GM12878 (cell line): ENCODE results near the gene SLC7A1. TPM values are rescaled to one million over a fixed set of nuclear protein-coding genes. Genes with fewer than 3 reads are reported as not detected.

Source experiments
- ATAC-seq: fragments of 200-7000 bp; cut with Tn5 transposase; 3 replicates; pipeline ENCODE4 v1.9.1; 2020; ENCODE audit warnings: mild to moderate bottlenecking, moderate library complexity
- BruUV-seq: library from RNA; stranded (reverse); fragments of 400-500 nt; replicated peaks from 2 replicates; lab custom pipeline; 2021; lab: Mats Ljungman, UMichigan
- CTCF ChIA-PET: fragments of 300-600 bp; sonication (Branson Sonifier 250); formaldehyde crosslinking; extraction: SDS; loops from one replicate; lab custom pipeline; 2021; ENCODE audit warnings: inconsistent platforms; lab: Yijun Ruan, JAX
- POLR2A ChIA-PET: fragments of 350-600 bp; formaldehyde crosslinking; extraction: SDS; loops from one replicate; lab custom pipeline; 2021; ENCODE audit warnings: inconsistent platforms; lab: Charles Lee
- RAD21 ChIA-PET: fragments of 300-600 bp; sonication (Branson Sonifier 250); formaldehyde crosslinking; loops from one replicate; lab custom pipeline; 2023; ENCODE audit warnings: antibody characterized with exemption; ENCODE audit not compliant: unreplicated experiment; lab: Charles Lee
- SMC1A ChIA-PET: fragments of 300-600 bp; sonication (Branson Sonifier 250); formaldehyde crosslinking; loops from one replicate; lab custom pipeline; 2023; ENCODE audit not compliant: unreplicated experiment, uncharacterized antibody; lab: Charles Lee
- DNase-seq: peaks from one replicate; pipeline ENCODE4 v3.0.0-alpha.2; 2011; ENCODE audit warnings: low read depth, low spot score
- FAIRE-seq: peaks from 3 replicates; lab custom pipeline; 2011; peaks lifted over from hg19 to GRCh38; lab: Jason Lieb, UNC
- H2AFZ ChIP-seq: 2 replicates; pipeline ENCODE4 v1.6.0; 2011; ENCODE audit warnings: low read depth, low read length, control low read depth; ENCODE audit not compliant: control insufficient read depth
- H3K27ac ChIP-seq: 2 replicates; pipeline ENCODE4 v1.5.1; 2011; ENCODE audit warnings: control low read depth; ENCODE audit not compliant: control insufficient read depth, insufficient read depth
- H3K27me3 ChIP-seq, 2 experiments: replicated peaks in 1 of 2; 2 replicates each; pipeline versions ENCODE4 v1.6.0 to v1.6.1; 2011; ENCODE audit warnings: low read length in 1 of 2; ENCODE audit not compliant: control insufficient read depth in 2 of 2, insufficient read depth in 2 of 2
- H3K36me3 ChIP-seq, 2 experiments: 2 replicates each; pipeline ENCODE4 v1.5.1; 2011; ENCODE audit warnings: low read length in 1 of 2; ENCODE audit not compliant: control insufficient read depth in 2 of 2, insufficient read depth in 2 of 2
- H3K4me1 ChIP-seq: 2 replicates; pipeline ENCODE4 v1.6.1; 2011; ENCODE audit warnings: mild to moderate bottlenecking, low read length, moderate library complexity, mixed read lengths; ENCODE audit not compliant: control insufficient read depth, insufficient read depth
- H3K4me2 ChIP-seq: 2 replicates; pipeline ENCODE4 v1.6.0; 2011; ENCODE audit warnings: control low read depth; ENCODE audit not compliant: control insufficient read depth, insufficient read depth
- H3K4me3 ChIP-seq: fragments of 200-600 bp; sonication (generic); 2 replicates; pipeline ENCODE4 v1.5.1; 2016
- H3K79me2 ChIP-seq: 2 replicates; pipeline ENCODE4 v1.6.0; 2011; ENCODE audit warnings: low read length; ENCODE audit not compliant: control insufficient read depth, insufficient read depth
- H3K9ac ChIP-seq: 2 replicates; pipeline ENCODE4 v1.8.0; 2011; ENCODE audit warnings: low read length, control low read depth, mixed read lengths; ENCODE audit not compliant: control insufficient read depth, insufficient read depth
- H3K9me3 ChIP-seq: replicated peaks from 3 replicates; pipeline ENCODE4 v1.5.1; 2011; ENCODE audit warnings: mild to moderate bottlenecking, low read length; ENCODE audit not compliant: control insufficient read depth, insufficient read depth
- H4K20me1 ChIP-seq: 2 replicates; pipeline ENCODE4 v1.6.0; 2011; ENCODE audit not compliant: control insufficient read depth, insufficient read depth
- BMI1 ChIP-seq: fragments of 450-650 bp; IDR thresholded peaks from 2 replicates; pipeline ENCODE4 v1.6.1; 2016; ENCODE audit warnings: mild to moderate bottlenecking, moderate library complexity, borderline replicate concordance
- CHD4 ChIP-seq: fragments of 200-600 bp; sonication (generic); IDR thresholded peaks from 2 replicates; pipeline ENCODE4 v1.6.1; 2016; ENCODE audit warnings: mild to moderate bottlenecking
- ETV6 ChIP-seq, 2 experiments: fragments of 450-650 bp in 1 of 2; IDR thresholded peaks in 1 of 2; conservative IDR thresholded peaks in 1 of 2; 2 replicates each; pipeline ENCODE4 v1.6.1; 2014; ENCODE audit warnings: antibody characterized with exemption in 1 of 2, borderline replicate concordance in 1 of 2, low read depth in 1 of 2, mild to moderate bottlenecking in 1 of 2, moderate library complexity in 1 of 2
- EZH2 ChIP-seq: IDR thresholded peaks from 2 replicates; pipeline ENCODE4 v1.6.1; 2012; ENCODE audit warnings: low read depth, mild to moderate bottlenecking, control low read depth, inconsistent platforms, low read length, borderline replicate concordance; ENCODE audit not compliant: control insufficient read depth
- HDGF ChIP-seq: fragments of 450-650 bp; IDR thresholded peaks from 2 replicates; pipeline ENCODE4 v1.6.1; 2016; ENCODE audit warnings: antibody characterized with exemption
- KAT2A ChIP-seq: conservative IDR thresholded peaks from 2 replicates; pipeline ENCODE4 v1.6.1; 2011; ENCODE audit warnings: low read depth, low read length; ENCODE audit not compliant: control insufficient read depth
- KDM1A ChIP-seq: fragments of 200-600 bp; sonication (generic); IDR thresholded peaks from 2 replicates; pipeline ENCODE4 v1.6.1; 2016; ENCODE audit warnings: borderline replicate concordance
- NR2C1 ChIP-seq: fragments of 450-650 bp; IDR thresholded peaks from 2 replicates; pipeline ENCODE4 v1.6.1; 2017; ENCODE audit warnings: antibody characterized with exemption, mild to moderate bottlenecking, moderate library complexity
- RB1 ChIP-seq: fragments of 450-650 bp; formaldehyde crosslinking; IDR thresholded peaks from 2 replicates; pipeline ENCODE4 v1.6.1; 2017; ENCODE audit warnings: mild to moderate bottlenecking, borderline replicate concordance
- RFX5 ChIP-seq: IDR thresholded peaks from 2 replicates; pipeline ENCODE4 v1.6.1; 2011; ENCODE audit warnings: low read depth, low read length, improper control_type of control experiment
- SP1 ChIP-seq: IDR thresholded peaks from one replicate; pipeline ENCODE4 v1.6.1; 2011; ENCODE audit warnings: low read depth, low read length
- SPI1 ChIP-seq: IDR thresholded peaks from 2 replicates; pipeline ENCODE4 v1.6.1; 2011; ENCODE audit warnings: low read depth, mild to moderate bottlenecking, low read length, moderate library complexity, borderline replicate concordance; ENCODE audit not compliant: insufficient read depth
- SUZ12 ChIP-seq: fragments of 200-600 bp; sonication (generic); IDR thresholded peaks from one replicate; pipeline ENCODE4 v1.6.1; 2018; ENCODE audit warnings: antibody characterized with exemption, mild to moderate bottlenecking; ENCODE audit not compliant: unreplicated experiment
- TARDBP ChIP-seq: IDR thresholded peaks from 2 replicates; pipeline ENCODE4 v1.6.1; 2016; ENCODE audit warnings: borderline replicate concordance
- ZBED1 ChIP-seq: IDR thresholded peaks from 2 replicates; pipeline ENCODE4 v1.6.1; 2016; ENCODE audit warnings: borderline replicate concordance
- WGBS: methylation state at CpG from one replicate; pipeline ENCODE4 v1.1.6; 2016; ENCODE audit warnings: low lambda C conversion rate; ENCODE audit not compliant: insufficient replicate concordance, insufficient coverage; ENCODE audit errors: missing lambda C conversion rate; 5-methylcytosine and 5-hydroxymethylcytosine counted together
- in situ Hi-C: fragments of 300-500 bp; cut with MboI; formaldehyde crosslinking; loops from 9 replicates; pipeline ENCODE4 v1.14.3; 2018; ENCODE audit warnings: mixed read lengths
- intact Hi-C: fragments of 100-400 bp; cut with micrococcal nuclease; formaldehyde crosslinking; loops from one replicate; pipeline ENCODE4 v1.14.2; 2022; ENCODE audit not compliant: unreplicated experiment
- polyA plus RNA-seq, 11 experiments: library from polyadenylated mRNA; depleted of rRNA in 4 of 11; unstranded in 6 of 11; stranded (reverse) in 5 of 11; fragments of >200 nt; fragmentation: Nextera tagmentation in 4 of 11; fragmentation: Illumina TruSeq in 1 of 11; extraction: Ambion mirVana in 4 of 11; extraction: Trizol in 1 of 11; gene quantifications; 1 replicate in 1 of 11; 2 replicates in 10 of 11; pipeline versions ENCODE4 v1.2.1 to v1.2.3, GENCODE V29; 2011 to 2016; ENCODE audit warnings: inconsistent platforms in 2 of 11, missing spikeins in 2 of 11, low read depth in 1 of 11
- total RNA-seq, 4 experiments: library from RNA; depleted of rRNA in 3 of 4; stranded (reverse); fragments of >200 nt in 3 of 4; fragmentation: Illumina TruSeq in 1 of 4; extraction: Trizol in 1 of 4; gene quantifications; 2 replicates each; pipeline versions ENCODE4 v1.2.1 to v1.2.3, GENCODE V29; 2013 to 2021
- TF ChIP-seq, protein P1 (sequence below): IDR thresholded peaks from 2 replicates; pipeline ENCODE4 v1.6.1; 2012; ENCODE audit warnings: low read length, inconsistent platforms
- TF ChIP-seq, protein P2 (sequence below): fragments of 450-650 bp; IDR thresholded peaks from 2 replicates; pipeline ENCODE4 v1.6.1; 2014; ENCODE audit warnings: mild to moderate bottlenecking
- TF ChIP-seq, protein P3 (sequence below): IDR thresholded peaks from 2 replicates; pipeline ENCODE4 v1.6.1; 2011; ENCODE audit warnings: borderline replicate concordance, low read depth, mild to moderate bottlenecking, moderate library complexity, mixed read lengths, low read length; ENCODE audit not compliant: insufficient read depth; ENCODE audit errors: extremely low read length
- TF ChIP-seq, protein P4 (sequence below): fragments of 450-650 bp; IDR thresholded peaks from 2 replicates; pipeline ENCODE4 v1.6.1; 2017; ENCODE audit warnings: borderline replicate concordance
- TF ChIP-seq, protein P5 (sequence below): IDR thresholded peaks from 2 replicates; pipeline ENCODE4 v1.6.1; 2012; ENCODE audit warnings: low read depth, low read length, improper control_type of control experiment

Gene SLC7A1
- total and polyA plus RNA-seq, 10 of the 15 experiments (the other 5 are each of a cell fraction or from before 2014, with no cell fraction given), result 6.4 to 91.7 (median 23.4) TPM

DNA sequence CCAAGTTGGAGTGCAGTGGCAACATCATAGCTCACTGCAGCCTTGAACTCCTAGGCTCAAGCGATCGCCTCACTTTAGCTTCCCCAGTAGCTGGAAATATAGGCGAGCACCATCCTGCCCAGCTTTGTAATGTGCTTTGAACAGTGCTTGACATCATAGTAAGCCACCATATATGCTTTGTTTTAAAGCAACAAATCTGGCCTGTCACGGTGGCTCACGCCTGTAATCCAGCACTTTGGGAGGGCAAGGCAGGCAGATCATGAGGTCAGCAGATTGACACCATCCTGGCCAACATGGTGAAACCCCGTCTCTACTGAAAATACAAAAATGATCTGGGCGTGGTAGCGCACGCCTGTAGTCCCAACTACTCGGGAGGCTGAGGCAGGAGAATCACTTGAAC lies 1.8 kb upstream of the SLC7A1 start:
- in situ Hi-C loops, result no loop called here
- FAIRE-seq, result no peak
- peaks cover 3% of the 10 kb centered on the region; the same call in 1 of the 2 replicates for H3K4me1 ChIP-seq
- no peak overlapping the region for H3K27ac ChIP-seq
- no TSS peak for BruUV-seq
- no peak for DNase-seq
- no peaks in the 10 kb centered on the region for H3K9me3 ChIP-seq
- 0 out of 2 replicates have a peak, but pooled peaks cover 4% of the 10 kb centered on the region for H4K20me1 ChIP-seq
- no peaks in the 10 kb centered on the region for H3K27me3 ChIP-seq
- H3K9ac ChIP-seq, result no peak overlapping the region
- H3K36me3 ChIP-seq, result no peaks in the 10 kb centered on the region
- ChIA-PET RAD21 (no interaction called here), SMC1A (no interaction called here), CTCF (no interaction called here), POLR2A (no interaction called here)
- H3K4me2 ChIP-seq, result no peak overlapping the region
- no peak overlapping the region for H3K4me3 ChIP-seq
- ATAC-seq, result no peak
- intact Hi-C loops, result loop anchor here (10.0 kb wide), 1 partner anchor 248 kb away; no protein-coding TSS in a partner anchor
- TF ChIP-seq NR2C1 (no peak), ZBED1 (no peak), EZH2 (no peak), KAT2A (no peak), TARDBP (no peak), KDM1A (no peak), HDGF (no peak), SPI1 (no peak), SP1 (no peak), BMI1 (no peak), RB1 (no peak), RFX5 (no peak), ETV6 (conservative IDR thresholded peaks at IDR 0.05 in 1 of 2, IDR thresholded peaks at IDR 0.05 in 1 of 2; ENCODE audit: borderline replicate concordance in 1 of 2, low read depth in 1 of 2) (no peak), SUZ12 (no peak), CHD4 (no peak)
- TF ChIP-seq, protein P1, sequence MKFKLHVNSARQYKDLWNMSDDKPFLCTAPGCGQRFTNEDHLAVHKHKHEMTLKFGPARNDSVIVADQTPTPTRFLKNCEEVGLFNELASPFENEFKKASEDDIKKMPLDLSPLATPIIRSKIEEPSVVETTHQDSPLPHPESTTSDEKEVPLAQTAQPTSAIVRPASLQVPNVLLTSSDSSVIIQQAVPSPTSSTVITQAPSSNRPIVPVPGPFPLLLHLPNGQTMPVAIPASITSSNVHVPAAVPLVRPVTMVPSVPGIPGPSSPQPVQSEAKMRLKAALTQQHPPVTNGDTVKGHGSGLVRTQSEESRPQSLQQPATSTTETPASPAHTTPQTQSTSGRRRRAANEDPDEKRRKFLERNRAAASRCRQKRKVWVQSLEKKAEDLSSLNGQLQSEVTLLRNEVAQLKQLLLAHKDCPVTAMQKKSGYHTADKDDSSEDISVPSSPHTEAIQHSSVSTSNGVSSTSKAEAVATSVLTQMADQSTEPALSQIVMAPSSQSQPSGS, result no peak
- TF ChIP-seq, protein P2, sequence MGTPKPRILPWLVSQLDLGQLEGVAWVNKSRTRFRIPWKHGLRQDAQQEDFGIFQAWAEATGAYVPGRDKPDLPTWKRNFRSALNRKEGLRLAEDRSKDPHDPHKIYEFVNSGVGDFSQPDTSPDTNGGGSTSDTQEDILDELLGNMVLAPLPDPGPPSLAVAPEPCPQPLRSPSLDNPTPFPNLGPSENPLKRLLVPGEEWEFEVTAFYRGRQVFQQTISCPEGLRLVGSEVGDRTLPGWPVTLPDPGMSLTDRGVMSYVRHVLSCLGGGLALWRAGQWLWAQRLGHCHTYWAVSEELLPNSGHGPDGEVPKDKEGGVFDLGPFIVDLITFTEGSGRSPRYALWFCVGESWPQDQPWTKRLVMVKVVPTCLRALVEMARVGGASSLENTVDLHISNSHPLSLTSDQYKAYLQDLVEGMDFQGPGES, result no peak
- TF ChIP-seq, protein P3, sequence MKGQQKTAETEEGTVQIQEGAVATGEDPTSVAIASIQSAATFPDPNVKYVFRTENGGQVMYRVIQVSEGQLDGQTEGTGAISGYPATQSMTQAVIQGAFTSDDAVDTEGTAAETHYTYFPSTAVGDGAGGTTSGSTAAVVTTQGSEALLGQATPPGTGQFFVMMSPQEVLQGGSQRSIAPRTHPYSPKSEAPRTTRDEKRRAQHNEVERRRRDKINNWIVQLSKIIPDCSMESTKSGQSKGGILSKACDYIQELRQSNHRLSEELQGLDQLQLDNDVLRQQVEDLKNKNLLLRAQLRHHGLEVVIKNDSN, result no peak
- TF ChIP-seq, protein P4, sequence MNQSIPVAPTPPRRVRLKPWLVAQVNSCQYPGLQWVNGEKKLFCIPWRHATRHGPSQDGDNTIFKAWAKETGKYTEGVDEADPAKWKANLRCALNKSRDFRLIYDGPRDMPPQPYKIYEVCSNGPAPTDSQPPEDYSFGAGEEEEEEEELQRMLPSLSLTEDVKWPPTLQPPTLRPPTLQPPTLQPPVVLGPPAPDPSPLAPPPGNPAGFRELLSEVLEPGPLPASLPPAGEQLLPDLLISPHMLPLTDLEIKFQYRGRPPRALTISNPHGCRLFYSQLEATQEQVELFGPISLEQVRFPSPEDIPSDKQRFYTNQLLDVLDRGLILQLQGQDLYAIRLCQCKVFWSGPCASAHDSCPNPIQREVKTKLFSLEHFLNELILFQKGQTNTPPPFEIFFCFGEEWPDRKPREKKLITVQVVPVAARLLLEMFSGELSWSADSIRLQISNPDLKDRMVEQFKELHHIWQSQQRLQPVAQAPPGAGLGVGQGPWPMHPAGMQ, result no peak
- TF ChIP-seq, protein P5, sequence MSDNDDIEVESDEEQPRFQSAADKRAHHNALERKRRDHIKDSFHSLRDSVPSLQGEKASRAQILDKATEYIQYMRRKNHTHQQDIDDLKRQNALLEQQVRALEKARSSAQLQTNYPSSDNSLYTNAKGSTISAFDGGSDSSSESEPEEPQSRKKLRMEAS, result no peak
- 97% methylated on average over 10 of the region's 10 CpGs for WGBS
- H3K79me2 ChIP-seq, result peaks cover 30% of the 10 kb centered on the region
- H2AFZ ChIP-seq, result no peak overlapping the region
